ENCODE results near the gene IFNL3. TPM values are rescaled to one million over a fixed set of nuclear protein-coding genes. Genes with fewer than 3 reads are reported as not detected.

IFNL3 gene
- total RNA-seq, 4 donors from 2014 or later: not detected

GRCh38 chr19:39254531-39255345 is 9.9 kb upstream of the IFNL3 start:
- Histone ChIP-seq H3K9me3 (no peaks in the 10 kb centered on the region), H3K27me3 (no peaks in the 10 kb centered on the region), H3K4me1 (peaks cover 0 to 7% (median 0%) of the 10 kb centered on the region in 4 donors), H3K36me3 (no peaks in the 10 kb centered on the region), H3K27ac (no peak overlapping the region), H3K4me3 (no peak overlapping the region)
- peak in 1 of 3 donors; percentile 66 for DNase-seq
- TF ChIP-seq, protein P1, sequence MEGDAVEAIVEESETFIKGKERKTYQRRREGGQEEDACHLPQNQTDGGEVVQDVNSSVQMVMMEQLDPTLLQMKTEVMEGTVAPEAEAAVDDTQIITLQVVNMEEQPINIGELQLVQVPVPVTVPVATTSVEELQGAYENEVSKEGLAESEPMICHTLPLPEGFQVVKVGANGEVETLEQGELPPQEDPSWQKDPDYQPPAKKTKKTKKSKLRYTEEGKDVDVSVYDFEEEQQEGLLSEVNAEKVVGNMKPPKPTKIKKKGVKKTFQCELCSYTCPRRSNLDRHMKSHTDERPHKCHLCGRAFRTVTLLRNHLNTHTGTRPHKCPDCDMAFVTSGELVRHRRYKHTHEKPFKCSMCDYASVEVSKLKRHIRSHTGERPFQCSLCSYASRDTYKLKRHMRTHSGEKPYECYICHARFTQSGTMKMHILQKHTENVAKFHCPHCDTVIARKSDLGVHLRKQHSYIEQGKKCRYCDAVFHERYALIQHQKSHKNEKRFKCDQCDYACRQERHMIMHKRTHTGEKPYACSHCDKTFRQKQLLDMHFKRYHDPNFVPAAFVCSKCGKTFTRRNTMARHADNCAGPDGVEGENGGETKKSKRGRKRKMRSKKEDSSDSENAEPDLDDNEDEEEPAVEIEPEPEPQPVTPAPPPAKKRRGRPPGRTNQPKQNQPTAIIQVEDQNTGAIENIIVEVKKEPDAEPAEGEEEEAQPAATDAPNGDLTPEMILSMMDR (IDR thresholded peaks at IDR 0.05): no peak
- no peak for TF ChIP-seq POLR2A (IDR thresholded peaks at IDR 0.05)

GRCh38 chr19:39253374-39254149 is 8.8 kb upstream of the IFNL3 start:
- no peaks in the 10 kb centered on the region for H3K36me3 ChIP-seq
- H3K27me3 ChIP-seq: no peaks in the 10 kb centered on the region

GRCh38 chr19:39252458-39252857 is 7.7 kb upstream of the IFNL3 start:
- TF ChIP-seq, protein P1 (IDR thresholded peaks at IDR 0.05): no peak
- TF ChIP-seq POLR2A (IDR thresholded peaks at IDR 0.05): no peak
- Histone ChIP-seq H3K27ac (no peak overlapping the region), H3K27me3 (peaks cover 0 to 11% of the 10 kb centered on the region in 2 donors), H3K4me3 (no peak overlapping the region), H3K4me1 (peaks cover 0 to 16% (median 0%) of the 10 kb centered on the region in 4 donors), H3K36me3 (no peaks in the 10 kb centered on the region), H3K9me3 (no peaks in the 10 kb centered on the region)
- no peak for DNase-seq

More at GRCh38 chr19:39253374-39254149, 8.8 kb upstream of the IFNL3 start:
- no peak for DNase-seq
- H3K4me1 ChIP-seq: peaks cover 0 to 7% (median 0%) of the 10 kb centered on the region in 4 donors
- H3K9me3 ChIP-seq: no peaks in the 10 kb centered on the region
- TF ChIP-seq, protein P1 (IDR thresholded peaks at IDR 0.05): no peak
- TF ChIP-seq POLR2A (IDR thresholded peaks at IDR 0.05): no peak
- no peak overlapping the region for H3K4me3 ChIP-seq
- no peak overlapping the region for H3K27ac ChIP-seq

DNA sequence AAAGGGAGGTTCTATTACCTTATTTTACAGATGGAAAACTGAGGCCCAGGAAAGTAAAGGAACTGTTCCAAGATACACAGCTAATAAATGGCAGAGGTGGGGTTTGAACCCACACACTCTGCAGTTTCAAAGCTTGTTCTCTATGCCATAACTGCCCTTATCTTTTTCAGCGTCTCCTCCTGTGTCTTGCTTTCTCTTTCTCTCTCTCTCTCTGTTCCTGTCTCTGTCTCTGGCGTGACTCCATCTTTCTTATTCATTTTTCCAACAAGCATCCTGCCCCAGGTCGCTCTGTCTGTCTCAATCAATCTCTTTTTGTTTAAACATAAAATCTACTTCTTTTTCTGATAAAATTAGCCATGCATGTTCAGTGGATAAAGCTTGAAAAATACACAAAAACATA is 7.0 kb upstream of the IFNL3 start:
- Histone ChIP-seq H3K27me3 (peaks cover 0 to 16% of the 10 kb centered on the region in 2 donors), H3K36me3 (no peaks in the 10 kb centered on the region), H3K4me3 (no peak overlapping the region), H3K4me1 (peaks cover 0 to 21% (median 0%) of the 10 kb centered on the region in 4 donors), H3K9me3 (no peaks in the 10 kb centered on the region), H3K27ac (no peak overlapping the region)
- TF ChIP-seq POLR2A (IDR thresholded peaks at IDR 0.05): no peak
- TF ChIP-seq, protein P1 (IDR thresholded peaks at IDR 0.05): no peak
- no peak for DNase-seq

DNA sequence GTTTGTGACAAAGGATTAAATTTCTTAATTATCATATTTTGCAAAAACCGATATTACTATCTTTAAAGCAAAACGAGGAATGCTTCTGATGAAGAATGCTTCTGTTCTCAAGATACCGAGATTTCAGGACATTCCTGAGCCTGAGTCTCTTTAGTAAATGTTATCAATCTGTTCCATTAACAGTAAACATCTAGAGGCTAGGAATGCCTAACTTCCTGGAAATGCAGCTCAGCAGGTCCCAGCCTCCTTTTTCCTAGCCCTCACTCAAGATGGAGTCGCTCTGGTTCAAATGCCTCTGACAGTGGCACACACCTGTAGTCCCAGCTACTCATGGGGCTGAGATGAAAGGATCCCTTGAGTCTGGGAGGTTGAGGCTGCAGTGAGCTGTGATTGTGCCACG is 6.3 kb upstream of the IFNL3 start:
- peaks cover 0 to 21% (median 0%) of the 10 kb centered on the region in 4 donors for H3K4me1 ChIP-seq
- no peak overlapping the region for H3K4me3 ChIP-seq
- H3K27me3 ChIP-seq: peaks cover 0 to 16% of the 10 kb centered on the region in 2 donors
- no peaks in the 10 kb centered on the region for H3K36me3 ChIP-seq
- no peak overlapping the region for H3K27ac ChIP-seq
- no peaks in the 10 kb centered on the region for H3K9me3 ChIP-seq
- DNase-seq: no peak
- no peak for TF ChIP-seq POLR2A (IDR thresholded peaks at IDR 0.05)
- TF ChIP-seq, protein P1 (IDR thresholded peaks at IDR 0.05): no peak

Data from Peyer's patch (tissue), 4 donors.